ENCODE results near the gene KCNMA1. TPM values are rescaled to one million over a fixed set of nuclear protein-coding genes. Genes with fewer than 3 reads are reported as not detected.

Gene KCNMA1
- total and polyA plus RNA-seq, 9 of the 15 experiments (the other 6 are each of a cell fraction or from before 2014, with no cell fraction given) = 0.01 to 0.95 (median 0.15) TPM; not detected in 4

DNA sequence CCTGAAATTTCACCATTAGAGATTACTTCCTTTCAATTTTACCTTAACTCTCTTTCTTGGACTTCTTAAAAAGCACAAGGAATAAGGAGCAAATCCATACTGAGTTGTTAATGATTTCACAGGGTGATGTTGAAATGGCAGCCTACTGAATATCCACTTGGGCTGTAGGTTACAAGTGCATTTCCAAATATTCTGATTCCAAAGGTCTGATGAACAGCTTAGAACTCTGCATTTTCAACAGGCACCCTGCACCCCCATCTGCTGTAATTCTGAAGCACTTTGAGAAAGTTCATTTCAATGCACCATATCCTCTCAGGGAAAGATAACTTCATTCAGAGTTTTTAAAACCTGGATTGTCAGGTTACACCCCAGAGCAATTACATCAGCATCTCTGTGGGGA, 368.4 kb downstream of the KCNMA1 start (continued):
- TF ChIP-seq SFPQ (IDR thresholded peaks at IDR 0.05; ENCODE audit: low read depth, low read length) (no peak), CREB3L1 (IDR thresholded peaks at IDR 0.05; ENCODE audit: borderline replicate concordance, low read depth) (no peak), ASH1L (IDR thresholded peaks at IDR 0.05; ENCODE audit: borderline replicate concordance, low read depth, partially characterized antibody) (no peak)

- no peak overlapping the region for H3K9ac ChIP-seq (ENCODE audit: insufficient read depth in 1 of 2, low read depth in 2 of 2, low read length in 2 of 2)
- no peak overlapping the region for H3K27ac ChIP-seq (ENCODE audit: extremely low read depth, low read depth, low read length)
- ChIA-PET CTCF (ENCODE audit: low intra/inter-chr PET ratio) (no interaction called here), POLR2A (no interaction called here)
- no peaks in the 10 kb centered on the region for H3K36me3 ChIP-seq (ENCODE audit: control insufficient read depth, insufficient read depth, low read length)
- H3K9me3 ChIP-seq (replicated peaks; ENCODE audit: control insufficient read depth, insufficient read depth, low read depth, low read length) = no peaks in the 10 kb centered on the region
- H3K9me1 ChIP-seq (ENCODE audit: control insufficient read depth, insufficient read depth, low read length) = no peaks in the 10 kb centered on the region
- in situ Hi-C loops (cut with MboI) (no loop called here), intact Hi-C loops (cut with micrococcal nuclease) (no loop called here)
- DNase-seq (ENCODE audit: extremely low read depth in 1 of 4, low spot score in 3 of 4) (no peak), ATAC-seq (no peak), FAIRE-seq (no peak)
- no peaks in the 10 kb centered on the region for H4K20me1 ChIP-seq (replicated peaks; ENCODE audit: control insufficient read depth, insufficient read depth, low read length)
- H2AFZ ChIP-seq (ENCODE audit: low read depth, low read length) = no peak overlapping the region
- no peak overlapping the region for H3K4me3 ChIP-seq
- 0% methylated on average over 4 of the region's 4 CpGs for WGBS (ENCODE audit: insufficient coverage, low coverage, missing lambda C conversion rate)
- no peaks in the 10 kb centered on the region for H3K4me1 ChIP-seq (replicated peaks in 1 of 2; ENCODE audit: control insufficient read depth in 2 of 2, insufficient read depth in 2 of 2, low read length in 2 of 2)
- BruUV-seq (replicated peaks) = no TSS peak
- H3K79me2 ChIP-seq (ENCODE audit: control insufficient read depth, insufficient read depth, low read length) = no peaks in the 10 kb centered on the region
- no peak overlapping the region for H3K4me2 ChIP-seq (ENCODE audit: insufficient read depth, low read length)
- no peaks in the 10 kb centered on the region for H3K27me3 ChIP-seq (ENCODE audit: control insufficient read depth in 2 of 2, insufficient read depth in 2 of 2, low read length in 2 of 2)
- TF ChIP-seq ZNF318 (IDR thresholded peaks at IDR 0.05; ENCODE audit: borderline replicate concordance in 1 of 2, low read depth in 1 of 2) (no peak), SMARCA4 (IDR thresholded peaks at IDR 0.05) (no peak)
- TF ChIP-seq, protein P1, sequence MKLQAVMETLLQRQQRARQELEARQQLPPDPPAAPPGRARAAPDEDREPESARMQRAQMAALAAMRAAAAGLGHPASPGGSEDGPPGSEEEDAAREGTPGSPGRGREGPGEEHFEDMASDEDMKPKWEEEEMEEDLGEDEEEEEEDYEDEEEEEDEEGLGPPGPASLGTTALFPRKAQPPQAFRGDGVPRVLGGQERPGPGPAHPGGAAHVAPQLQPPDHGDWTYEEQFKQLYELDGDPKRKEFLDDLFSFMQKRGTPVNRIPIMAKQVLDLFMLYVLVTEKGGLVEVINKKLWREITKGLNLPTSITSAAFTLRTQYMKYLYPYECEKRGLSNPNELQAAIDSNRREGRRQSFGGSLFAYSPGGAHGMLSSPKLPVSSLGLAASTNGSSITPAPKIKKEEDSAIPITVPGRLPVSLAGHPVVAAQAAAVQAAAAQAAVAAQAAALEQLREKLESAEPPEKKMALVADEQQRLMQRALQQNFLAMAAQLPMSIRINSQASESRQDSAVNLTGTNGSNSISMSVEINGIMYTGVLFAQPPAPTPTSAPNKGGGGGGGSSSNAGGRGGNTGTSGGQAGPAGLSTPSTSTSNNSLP (IDR thresholded peaks at IDR 0.05; ENCODE audit: borderline replicate concordance, low read depth, low read length) = no peak
These were observed 368.9 kb downstream of the KCNMA1 start for GRCh38 chr10:77268721-77269120.
